OCI-LY3 (cell line): ENCODE measurements around the gene C4orf46.
A peak's percentile ranks its signal among the peaks of the same experiment; 100 is the strongest.

Experiments
- H2AFZ ChIP-seq: fragments of 200-600, 300-600 bp; shearing (Covaris generic); 2 replicates; pipeline ENCODE4 v1.6.0; 2014; ENCODE audit warnings: antibody characterized with exemption, low read depth, low read length
- H3K27ac ChIP-seq: fragments of 200-600, 300-600 bp; sonication (generic); 2 replicates; pipeline ENCODE4 v1.5.1; 2014; ENCODE audit warnings: mild to moderate bottlenecking, low read length, moderate library complexity, mixed read lengths
- H3K27me3 ChIP-seq: fragments of 200-600, 300-600 bp; sonication (generic); 2 replicates; pipeline ENCODE4 v1.6.1; 2014; ENCODE audit warnings: low read depth, low read length, mixed read lengths
- H3K36me3 ChIP-seq: fragments of 200-600, 300-600 bp; sonication (generic); replicated peaks from 2 replicates; pipeline ENCODE3; 2014; ENCODE audit warnings: low read depth, low read length, mixed read lengths
- H3K4me1 ChIP-seq: fragments of 300-600, 200-600 bp; sonication (generic); 2 replicates; pipeline ENCODE4 v1.6.1; 2014; ENCODE audit warnings: low read length, mixed read lengths
- H3K4me2 ChIP-seq: fragments of 200-600, 300-600 bp; sonication (generic); 2 replicates; pipeline ENCODE4 v1.6.1; 2014; ENCODE audit warnings: low read length, mixed read lengths
- H3K4me3 ChIP-seq: fragments of 300-600, 200-600 bp; sonication (generic); 2 replicates; pipeline ENCODE4 v1.5.1; 2014; ENCODE audit warnings: antibody characterized with exemption, mild to moderate bottlenecking, low read length, moderate library complexity
- H3K79me2 ChIP-seq: fragments of 300-600, 200-600 bp; shearing (Covaris generic); 2 replicates; pipeline ENCODE4 v1.6.1; 2014; ENCODE audit warnings: mild to moderate bottlenecking, low read length, mixed read lengths
- H3K9ac ChIP-seq: fragments of 300-600, 200-600 bp; shearing (Covaris generic); 2 replicates; pipeline ENCODE4 v1.6.0; 2014; ENCODE audit warnings: mild to moderate bottlenecking, low read length, moderate library complexity
- H3K9me3 ChIP-seq: fragments of 200-600, 300-600 bp; shearing (Covaris generic); 2 replicates; pipeline ENCODE4 v1.6.1; 2014; ENCODE audit warnings: low read length, mixed read lengths; ENCODE audit not compliant: insufficient read depth
- H4K20me1 ChIP-seq: fragments of 200-600, 300-600 bp; sonication (generic); 2 replicates; pipeline ENCODE4 v1.6.1; 2016; ENCODE audit warnings: low read length, mixed read lengths; ENCODE audit not compliant: insufficient read depth
- EZH2phosphoT487 ChIP-seq: fragments of 200-600 bp; shearing (Covaris generic); IDR thresholded peaks from 2 replicates; pipeline ENCODE4 v1.6.1; 2018; ENCODE audit warnings: antibody characterized with exemption, mixed run types, low read depth
- TF ChIP-seq, protein P1 (sequence below): fragments of 200-600, 300-600 bp; sonication (generic); IDR thresholded peaks from 2 replicates; pipeline ENCODE4 v1.5.1; 2014; ENCODE audit warnings: antibody characterized with exemption, low read length, low read depth

C4orf46 gene

DNA sequence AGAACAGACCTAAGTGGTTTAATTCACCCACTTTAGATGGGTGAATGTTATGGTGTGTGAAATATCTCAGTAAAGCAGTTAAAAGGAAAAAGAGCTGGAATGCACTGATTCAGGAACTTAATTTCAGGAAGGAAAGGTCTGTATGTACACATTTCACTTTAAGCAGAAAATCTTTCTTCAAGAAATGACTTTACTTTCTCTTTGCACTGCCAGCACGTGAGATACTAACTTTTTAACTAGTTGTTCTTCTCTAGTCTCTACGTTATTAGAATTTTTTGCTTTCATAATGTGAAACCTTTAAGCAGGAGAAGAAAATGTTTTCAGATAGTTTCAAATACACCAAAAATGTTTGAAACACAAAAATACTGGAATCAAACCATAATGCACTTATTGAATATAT is 18.8 kb downstream of the C4orf46 start:
- peak overlapping the region; percentile 88 for H2AFZ ChIP-seq
- H3K4me2 ChIP-seq = peak overlapping the region; percentile 75
- peak overlapping the region; percentile 32 for H3K9ac ChIP-seq
- no peaks in the 10 kb centered on the region for H4K20me1 ChIP-seq
- no peaks in the 10 kb centered on the region for H3K79me2 ChIP-seq
- H3K4me3 ChIP-seq = peak overlapping the region; percentile 59
- H3K27ac ChIP-seq = no peak overlapping the region
- peaks cover 10% of the 10 kb centered on the region for H3K4me1 ChIP-seq
- TF ChIP-seq, protein P1, sequence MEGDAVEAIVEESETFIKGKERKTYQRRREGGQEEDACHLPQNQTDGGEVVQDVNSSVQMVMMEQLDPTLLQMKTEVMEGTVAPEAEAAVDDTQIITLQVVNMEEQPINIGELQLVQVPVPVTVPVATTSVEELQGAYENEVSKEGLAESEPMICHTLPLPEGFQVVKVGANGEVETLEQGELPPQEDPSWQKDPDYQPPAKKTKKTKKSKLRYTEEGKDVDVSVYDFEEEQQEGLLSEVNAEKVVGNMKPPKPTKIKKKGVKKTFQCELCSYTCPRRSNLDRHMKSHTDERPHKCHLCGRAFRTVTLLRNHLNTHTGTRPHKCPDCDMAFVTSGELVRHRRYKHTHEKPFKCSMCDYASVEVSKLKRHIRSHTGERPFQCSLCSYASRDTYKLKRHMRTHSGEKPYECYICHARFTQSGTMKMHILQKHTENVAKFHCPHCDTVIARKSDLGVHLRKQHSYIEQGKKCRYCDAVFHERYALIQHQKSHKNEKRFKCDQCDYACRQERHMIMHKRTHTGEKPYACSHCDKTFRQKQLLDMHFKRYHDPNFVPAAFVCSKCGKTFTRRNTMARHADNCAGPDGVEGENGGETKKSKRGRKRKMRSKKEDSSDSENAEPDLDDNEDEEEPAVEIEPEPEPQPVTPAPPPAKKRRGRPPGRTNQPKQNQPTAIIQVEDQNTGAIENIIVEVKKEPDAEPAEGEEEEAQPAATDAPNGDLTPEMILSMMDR = no peak
- TF ChIP-seq EZH2phosphoT487 = no peak
- H3K9me3 ChIP-seq = no peaks in the 10 kb centered on the region
- H3K27me3 ChIP-seq = no peaks in the 10 kb centered on the region
- no peaks in the 10 kb centered on the region for H3K36me3 ChIP-seq

DNA sequence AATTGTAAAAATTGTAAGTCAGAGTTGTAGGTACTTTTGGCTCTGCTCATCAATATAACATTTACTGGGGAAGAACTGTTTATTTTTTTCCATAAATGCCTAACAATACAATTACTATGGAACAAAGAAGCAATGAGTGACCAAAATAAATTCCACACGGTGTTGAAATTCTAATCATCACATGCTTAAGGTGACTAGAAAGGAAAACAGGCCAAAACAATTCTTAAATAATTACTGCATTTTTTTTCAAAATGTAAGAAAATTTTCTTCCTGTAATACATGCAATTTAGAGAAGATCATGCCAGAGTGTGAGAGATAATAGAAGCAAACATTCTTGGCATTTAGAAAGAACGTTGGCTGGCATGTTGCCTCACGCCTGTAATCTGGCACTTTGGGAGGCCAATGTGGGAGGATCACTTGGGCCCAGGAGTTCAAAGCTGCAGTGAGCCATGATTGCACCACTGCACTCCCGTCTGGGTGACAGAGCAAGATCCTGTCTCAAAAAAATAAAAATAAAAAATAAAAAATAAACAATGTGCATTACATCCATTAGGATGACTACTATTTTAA is 22.5 kb downstream of the C4orf46 start:
- Histone ChIP-seq H2AFZ (no peak overlapping the region), H3K27me3 (no peaks in the 10 kb centered on the region), H3K4me2 (no peak overlapping the region), H3K9me3 (no peaks in the 10 kb centered on the region), H3K9ac (no peak overlapping the region), H3K4me1 (peaks cover 10% of the 10 kb centered on the region), H3K36me3 (no peaks in the 10 kb centered on the region), H3K79me2 (no peaks in the 10 kb centered on the region), H3K4me3 (no peak overlapping the region), H3K27ac (no peak overlapping the region), H4K20me1 (no peaks in the 10 kb centered on the region)
- no peak for TF ChIP-seq EZH2phosphoT487
- TF ChIP-seq, protein P1 = no peak

DNA sequence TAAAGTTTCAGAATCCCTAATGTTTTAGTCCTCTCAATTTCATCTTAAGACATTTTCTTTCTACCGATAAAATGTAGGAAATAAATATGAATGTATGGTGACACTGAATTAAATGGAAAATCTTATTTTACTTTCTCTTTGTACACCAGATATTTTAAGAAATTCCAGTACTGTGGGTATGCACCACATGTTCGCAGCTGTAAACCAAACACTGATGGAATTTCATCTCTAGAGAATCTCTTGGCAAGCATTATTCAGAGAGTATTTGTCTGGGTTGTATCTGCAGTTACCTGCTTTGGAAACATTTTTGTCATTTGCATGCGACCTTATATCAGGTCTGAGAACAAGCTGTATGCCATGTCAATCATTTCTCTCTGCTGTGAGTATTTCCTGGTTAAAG is 26.9 kb downstream of the C4orf46 start:
- Histone ChIP-seq H4K20me1 (no peaks in the 10 kb centered on the region), H3K4me1 (no peaks in the 10 kb centered on the region), H3K27me3 (no peaks in the 10 kb centered on the region), H3K4me2 (no peak overlapping the region), H2AFZ (no peak overlapping the region), H3K9ac (no peak overlapping the region), H3K79me2 (no peaks in the 10 kb centered on the region), H3K36me3 (no peaks in the 10 kb centered on the region), H3K4me3 (no peak overlapping the region), H3K27ac (no peak overlapping the region), H3K9me3 (no peaks in the 10 kb centered on the region)
- no peak for TF ChIP-seq EZH2phosphoT487
- TF ChIP-seq, protein P1 = no peak

DNA sequence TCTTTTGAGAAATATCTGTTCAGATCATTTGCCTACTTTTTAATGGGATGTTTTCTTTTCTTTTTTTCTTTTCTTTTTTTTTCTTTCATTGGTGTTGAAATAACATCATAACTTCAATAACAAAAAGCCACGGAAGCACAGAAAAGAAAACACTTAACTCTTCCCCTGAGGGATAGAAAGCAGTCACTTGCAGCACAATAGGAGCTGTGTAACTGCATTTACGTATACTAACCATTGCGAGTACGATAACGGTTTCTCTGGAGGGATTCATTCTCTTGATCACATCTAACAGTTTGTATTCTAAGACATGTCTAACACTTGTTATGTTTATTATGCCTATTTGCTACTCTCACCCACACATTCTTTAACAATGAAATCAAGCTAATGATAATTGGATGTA is 27.3 kb downstream of the C4orf46 start:
- Histone ChIP-seq H3K36me3 (no peaks in the 10 kb centered on the region), H3K27me3 (no peaks in the 10 kb centered on the region), H3K79me2 (no peaks in the 10 kb centered on the region), H3K4me1 (no peaks in the 10 kb centered on the region), H3K4me3 (no peak overlapping the region), H3K4me2 (no peak overlapping the region), H2AFZ (no peak overlapping the region), H3K27ac (no peak overlapping the region), H4K20me1 (no peaks in the 10 kb centered on the region), H3K9me3 (no peaks in the 10 kb centered on the region), H3K9ac (no peak overlapping the region)
- TF ChIP-seq EZH2phosphoT487 = no peak
- TF ChIP-seq, protein P1 = no peak
